Dedifferentiated amniotic fluid mesenchymal stem cell (primary cell): Measurements from ENCODE around the gene CNTLN.
"Not testable (repeated sequence)": the region's sequence is repeated elsewhere in the genome, so short reads cannot be mapped to it uniquely, and the experiment has no call there.

Experiments
- DNase-seq: peaks from one replicate; pipeline ENCODE4 v3.0.0-alpha.2; 2016; ENCODE audit errors: extremely low spot score

The CNTLN gene

GRCh38 chr9:17491780-17492179 lies 356.9 kb downstream of the CNTLN start:
- no peak for DNase-seq

GRCh38 chr9:17503196-17503595 lies 368.4 kb downstream of the CNTLN start:
- no peak for DNase-seq

DNA sequence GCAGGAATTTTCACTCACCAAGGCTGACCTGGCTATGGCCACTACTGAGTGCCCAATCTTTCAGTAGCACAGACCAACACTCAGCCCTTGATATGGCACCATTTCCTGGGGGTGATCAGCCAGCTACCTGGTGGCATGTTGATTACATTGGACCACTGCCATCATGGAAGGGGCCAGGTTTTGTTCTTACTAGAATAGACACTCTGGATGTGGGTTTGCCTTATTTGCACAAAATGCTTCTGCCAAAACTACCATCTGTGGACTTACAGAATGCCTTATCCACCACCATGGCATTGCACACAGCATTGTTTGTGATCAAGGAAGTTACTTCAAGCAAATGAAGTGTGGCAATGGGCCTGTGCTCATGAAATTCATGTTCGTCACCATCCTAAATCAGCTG lies 374.3 kb downstream of the CNTLN start:
- no peak for DNase-seq

- no peak for DNase-seq
Observed at GRCh38 chr9:17509701-17510100, 374.9 kb downstream of the CNTLN start.

- no peak for DNase-seq
Observed at GRCh38 chr9:17519761-17520160, 384.9 kb downstream of the CNTLN start.

DNA sequence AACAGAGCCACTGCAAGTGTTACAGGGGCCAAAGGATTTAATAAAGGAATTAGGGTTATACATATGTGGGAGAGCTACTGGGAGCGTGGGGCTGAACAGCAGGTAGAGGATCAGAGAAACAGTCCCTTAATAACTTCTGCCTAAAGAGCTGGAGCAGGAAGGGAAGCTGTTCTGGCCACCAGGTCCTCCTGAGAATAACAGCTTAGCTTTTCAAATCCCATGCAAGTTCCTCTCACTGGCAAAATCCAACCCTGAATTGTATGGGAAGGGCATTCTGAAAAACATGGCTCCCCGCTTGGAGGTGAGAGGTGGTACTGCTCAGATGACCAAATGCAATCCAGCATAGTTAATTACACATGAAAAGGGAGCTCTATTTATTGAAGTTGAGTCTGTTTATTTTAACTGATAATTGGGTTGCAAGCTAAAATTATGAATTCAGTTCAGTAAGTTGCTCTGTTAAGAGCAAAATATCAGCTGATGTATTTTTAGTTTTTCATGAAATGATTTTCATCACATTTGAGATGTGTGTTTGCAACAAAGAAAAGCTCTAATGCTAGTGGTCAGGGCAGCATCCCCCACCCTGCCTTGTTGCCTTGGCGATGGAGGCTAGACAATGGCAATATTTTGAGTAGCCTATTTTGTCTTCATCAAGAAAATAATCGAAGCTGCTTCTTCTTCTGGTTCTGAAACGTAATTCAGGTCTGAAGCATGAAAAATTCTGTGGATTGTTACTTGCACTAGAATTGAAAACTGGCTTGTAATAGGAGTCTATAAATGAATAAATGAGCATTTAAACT lies 385.6 kb downstream of the CNTLN start:
- no peak for DNase-seq

DNA sequence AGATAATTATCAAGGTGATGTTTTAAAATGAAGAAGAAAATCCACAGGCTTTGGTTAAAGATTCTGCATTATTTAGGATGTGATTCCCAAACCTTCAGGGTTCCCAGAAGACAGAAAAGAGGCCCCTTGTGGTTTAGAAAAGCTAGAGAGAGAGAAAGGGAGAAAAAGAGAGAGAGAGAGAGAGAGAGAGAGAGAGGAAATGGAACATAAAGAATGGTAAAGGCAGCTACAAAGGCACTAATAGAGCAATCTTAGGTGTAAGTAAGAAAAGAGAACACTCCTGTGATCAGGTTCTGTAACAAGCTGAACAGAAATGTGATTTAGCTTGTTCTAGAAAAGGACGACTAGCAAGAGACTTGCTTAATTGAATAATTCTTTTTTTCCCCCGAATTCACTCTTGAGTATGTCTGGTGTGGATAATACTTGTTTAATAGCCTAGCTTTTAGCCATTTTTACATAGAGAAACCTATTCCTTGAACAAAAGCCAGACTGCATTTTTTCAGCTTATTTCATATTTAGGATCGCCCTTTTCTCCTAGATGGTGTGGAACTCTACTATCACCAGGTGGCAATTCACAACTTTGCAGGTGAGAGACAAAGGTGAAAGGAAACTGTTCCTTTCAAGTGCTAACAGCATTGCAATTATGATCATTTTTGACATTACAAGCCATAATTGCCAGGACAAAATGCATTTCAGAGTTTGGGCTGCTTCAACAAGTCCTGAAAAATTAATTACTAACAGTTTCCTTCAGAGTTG lies 386.4 kb downstream of the CNTLN start:
- no peak for DNase-seq

GRCh38 chr9:17526726-17527125 lies 391.9 kb downstream of the CNTLN start:
- not testable (repeated sequence) for DNase-seq

DNA sequence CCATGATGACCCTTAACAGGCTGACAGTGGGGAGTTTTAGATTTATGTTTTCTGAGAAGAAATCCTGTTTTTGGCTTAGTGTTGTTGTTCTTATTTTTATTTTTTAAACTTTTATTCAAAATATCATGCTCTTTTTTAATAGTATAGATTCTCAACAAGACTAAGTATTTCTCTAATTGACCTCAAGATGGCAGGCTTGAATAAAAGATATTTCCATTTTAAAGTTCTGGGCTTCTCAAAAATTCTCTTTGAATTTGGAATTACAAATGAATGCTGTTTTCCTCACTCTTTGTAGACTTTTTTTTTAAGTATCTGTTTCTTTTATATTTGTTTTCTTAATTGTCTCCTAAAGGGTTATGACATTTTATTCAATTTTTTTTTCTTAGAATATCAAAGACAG lies 394.0 kb downstream of the CNTLN start:
- no peak for DNase-seq

DNA sequence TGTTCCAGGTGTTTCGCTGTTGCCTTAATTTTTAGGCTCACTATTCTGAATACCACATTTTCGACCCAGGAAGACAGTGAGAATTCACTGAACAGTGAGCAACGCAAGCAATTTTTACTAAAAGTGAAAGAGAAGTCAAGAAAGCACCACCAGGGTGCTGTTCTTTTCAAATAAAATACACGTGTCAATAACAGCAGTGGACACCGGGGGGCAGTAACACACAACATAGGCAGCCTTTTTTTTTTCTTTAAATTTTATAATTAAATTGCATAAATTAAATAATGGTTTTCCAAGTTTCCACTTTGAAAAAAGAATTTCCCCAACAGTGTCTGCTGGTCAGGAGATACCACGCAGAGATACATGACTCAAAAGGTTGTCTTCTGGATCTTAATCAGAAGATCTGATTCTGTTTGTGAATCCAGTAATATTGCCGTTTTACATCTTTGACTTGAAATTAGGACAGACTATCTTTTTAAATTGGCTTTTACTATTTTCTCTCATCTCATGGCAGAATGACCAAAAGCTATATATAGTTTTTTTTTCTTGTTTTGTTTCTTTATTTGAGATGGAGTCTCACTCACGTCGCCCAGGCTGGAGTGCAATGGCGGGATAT lies 396.9 kb downstream of the CNTLN start:
- peak; percentile 67 for DNase-seq

DNA sequence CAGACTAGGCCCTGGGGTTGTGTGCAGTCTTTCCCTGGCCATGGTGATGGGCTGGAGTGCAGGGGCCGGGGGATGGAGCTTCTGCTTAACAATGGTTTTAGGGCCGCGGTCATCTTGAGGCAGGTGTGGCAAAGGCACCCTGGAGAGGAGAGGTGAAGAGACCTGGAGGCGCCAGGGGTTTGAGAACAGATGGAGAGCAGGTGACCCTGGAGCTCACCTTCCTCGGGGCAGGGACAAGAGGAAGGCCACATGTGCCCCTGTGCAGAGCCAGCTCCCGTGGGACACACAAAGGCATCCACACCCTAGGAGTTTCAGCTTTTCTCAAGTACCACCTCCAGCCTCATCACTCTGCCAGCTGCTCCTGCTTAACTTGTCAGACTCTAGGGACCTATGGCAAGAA lies 397.6 kb downstream of the CNTLN start:
- DNase-seq = no peak

DNA sequence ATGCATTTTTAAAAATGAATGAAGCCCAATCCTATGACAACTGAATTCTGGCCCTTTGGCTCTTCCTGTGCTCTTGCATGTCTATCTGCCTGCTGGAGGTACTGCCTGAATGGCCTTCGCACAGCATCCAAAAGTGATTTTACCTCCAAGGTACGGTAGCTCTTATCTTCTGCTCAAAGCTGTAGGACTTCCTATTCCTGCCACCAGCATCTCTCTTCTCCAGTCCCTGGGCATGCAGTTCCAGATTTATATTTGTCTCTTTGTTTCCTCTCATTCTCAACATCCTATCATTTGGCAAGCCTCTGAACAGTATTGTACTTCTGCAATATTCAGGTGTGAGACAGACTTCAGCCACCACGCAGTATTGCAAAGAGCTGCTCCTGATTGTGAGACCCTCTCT lies 400.3 kb downstream of the CNTLN start:
- no peak for DNase-seq

DNA sequence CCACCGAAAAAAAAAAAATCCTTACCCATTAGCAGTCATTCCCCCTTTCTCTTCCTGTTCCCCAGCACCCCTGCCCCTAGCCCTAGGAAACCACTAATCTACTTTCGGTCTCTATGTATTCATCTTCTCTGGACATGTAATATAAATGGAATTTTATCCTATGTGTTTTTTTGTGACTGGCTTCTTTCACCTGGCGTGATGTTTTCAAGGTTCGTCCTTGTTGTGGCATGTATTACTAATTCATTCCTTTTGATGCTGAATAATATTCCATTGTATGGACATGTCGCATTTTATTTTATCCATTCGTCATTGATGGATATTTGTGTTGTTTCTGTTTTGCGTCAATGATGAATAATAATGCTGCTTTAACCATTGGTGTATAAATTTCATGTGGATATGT lies 401.2 kb downstream of the CNTLN start:
- DNase-seq = no peak

DNA sequence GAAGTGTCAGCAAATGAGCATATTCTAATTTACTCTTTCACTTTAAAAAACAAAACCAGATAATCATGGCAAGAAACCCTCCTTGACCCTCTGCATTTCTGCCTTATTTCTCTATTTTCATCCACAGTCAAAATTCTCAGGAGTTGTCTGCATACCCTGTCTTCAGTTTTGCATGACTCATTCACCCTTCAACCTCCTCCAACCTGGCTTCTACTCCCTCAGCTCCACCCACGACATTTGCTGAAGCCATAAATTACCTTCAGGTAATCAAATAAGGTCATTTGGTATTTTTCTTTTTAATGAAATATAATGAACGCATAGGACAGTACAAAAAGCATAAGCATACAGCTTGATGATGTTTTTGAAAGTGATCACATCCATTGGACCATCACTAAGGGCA lies 416.2 kb downstream of the CNTLN start:
- no peak for DNase-seq
